Effector memory CD4-positive, alpha-beta T cell (primary cell): ENCODE results near the gene PPP2R1B.

Experiments used
- DNase-seq, 3 donors: peaks; one replicate each; pipeline ENCODE4 v3.0.0-alpha.2; 2020
- H3K27ac ChIP-seq: 2 replicates; pipeline ENCODE4 v1.7.0; 2013; ENCODE audit warnings: mild to moderate bottlenecking, low read length, moderate library complexity; ENCODE audit not compliant: insufficient read depth, poor library complexity, severe bottlenecking
- H3K27me3 ChIP-seq: replicated peaks from 2 replicates; pipeline ENCODE4 v1.7.0; 2013; ENCODE audit warnings: mild to moderate bottlenecking, low read length; ENCODE audit not compliant: insufficient read depth, control insufficient read depth, poor library complexity, severe bottlenecking
- H3K36me3 ChIP-seq: 2 replicates; pipeline ENCODE4 v1.7.0; 2013; ENCODE audit warnings: mild to moderate bottlenecking, low read length, moderate library complexity; ENCODE audit not compliant: control insufficient read depth, insufficient read depth
- H3K4me1 ChIP-seq: 2 replicates; pipeline ENCODE4 v1.7.0; 2013; ENCODE audit warnings: low read length, mild to moderate bottlenecking; ENCODE audit not compliant: control insufficient read depth, insufficient read depth, poor library complexity, severe bottlenecking
- H3K4me3 ChIP-seq: 2 replicates; pipeline ENCODE4 v1.7.0; 2013; ENCODE audit warnings: low read length, low read depth, mild to moderate bottlenecking; ENCODE audit not compliant: insufficient read depth, poor library complexity, severe bottlenecking
- H3K9me3 ChIP-seq: 2 replicates; pipeline ENCODE4 v1.7.0; 2013; ENCODE audit warnings: mild to moderate bottlenecking, low read length, moderate library complexity; ENCODE audit not compliant: control insufficient read depth

Gene PPP2R1B

DNA sequence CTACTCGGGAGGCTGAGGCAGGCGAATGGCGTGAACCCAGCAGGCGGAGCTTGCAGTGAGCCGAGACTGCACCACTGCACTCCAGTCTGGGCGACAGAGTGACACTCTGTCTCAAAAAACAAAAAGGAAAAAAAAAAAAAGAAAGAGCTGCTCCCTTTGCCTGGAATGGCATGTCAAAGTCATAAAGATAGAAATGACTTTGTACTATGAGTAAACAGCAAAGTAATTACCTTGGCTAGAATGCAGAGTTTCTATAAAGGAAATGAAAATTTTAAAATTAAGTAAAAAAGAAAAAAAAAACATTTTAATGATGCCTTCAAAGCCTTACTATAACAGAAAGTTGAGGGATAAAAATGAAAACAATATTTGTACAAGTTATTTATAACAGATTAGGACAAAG lies 10.1 kb downstream of the PPP2R1B start:
- H3K9me3 ChIP-seq: no peaks in the 10 kb centered on the region

GRCh38 chr11:111749646-111750045 lies 16.5 kb downstream of the PPP2R1B start:
- H3K27ac ChIP-seq: no peak overlapping the region
- no peak overlapping the region for H3K4me3 ChIP-seq
- H3K36me3 ChIP-seq: peaks cover 61% of the 10 kb centered on the region
- no peak for DNase-seq
- no peaks in the 10 kb centered on the region for H3K4me1 ChIP-seq
- H3K27me3 ChIP-seq: no peaks in the 10 kb centered on the region
- no peaks in the 10 kb centered on the region for H3K9me3 ChIP-seq

More for the DNA sequence above, 10.1 kb downstream of the PPP2R1B start:
- no peak overlapping the region for H3K4me3 ChIP-seq
- DNase-seq: no peak
- no peak overlapping the region for H3K27ac ChIP-seq
- H3K36me3 ChIP-seq: peaks cover 56% of the 10 kb centered on the region
- H3K27me3 ChIP-seq: no peaks in the 10 kb centered on the region
- H3K4me1 ChIP-seq: no peaks in the 10 kb centered on the region

DNA sequence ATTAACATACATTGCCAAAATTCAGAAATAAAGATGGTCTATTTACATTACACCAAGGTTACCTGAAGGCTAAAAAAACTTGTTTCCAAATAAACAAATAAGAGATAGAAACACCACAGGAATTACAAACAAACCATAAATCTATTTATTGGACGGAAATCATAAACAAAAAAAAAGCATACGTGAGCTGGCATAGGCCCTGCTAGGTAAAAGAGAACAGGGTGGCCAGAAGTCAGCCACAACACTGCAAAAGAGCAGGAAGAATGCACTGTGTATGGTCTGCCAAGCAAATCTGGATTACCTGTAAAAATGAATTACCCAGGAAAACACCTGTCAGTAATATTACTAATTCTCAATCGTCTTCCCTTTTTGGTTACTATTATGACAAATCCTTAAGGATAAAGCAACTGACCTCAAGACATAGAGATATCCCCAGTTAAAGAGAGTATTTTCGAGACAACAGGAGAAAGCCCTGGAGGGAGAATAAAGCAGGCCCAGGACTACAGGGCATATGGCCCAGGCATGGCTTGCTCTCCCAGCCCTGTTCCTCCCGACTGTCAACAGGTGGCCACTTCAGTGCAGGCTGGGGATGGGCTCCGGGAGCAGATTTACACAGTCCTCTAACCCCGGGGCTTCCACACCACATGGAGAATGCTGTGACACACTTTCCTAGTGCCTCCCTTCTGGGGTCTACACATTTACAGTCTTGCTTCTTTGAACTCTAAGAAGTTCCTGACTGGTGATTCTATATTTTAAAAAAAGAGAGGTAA lies 18.0 kb downstream of the PPP2R1B start:
- Histone ChIP-seq H3K9me3 (no peaks in the 10 kb centered on the region), H3K27me3 (no peaks in the 10 kb centered on the region), H3K27ac (no peak overlapping the region), H3K4me1 (no peaks in the 10 kb centered on the region), H3K36me3 (peaks cover 59% of the 10 kb centered on the region), H3K4me3 (no peak overlapping the region)
- no peak for DNase-seq

DNA sequence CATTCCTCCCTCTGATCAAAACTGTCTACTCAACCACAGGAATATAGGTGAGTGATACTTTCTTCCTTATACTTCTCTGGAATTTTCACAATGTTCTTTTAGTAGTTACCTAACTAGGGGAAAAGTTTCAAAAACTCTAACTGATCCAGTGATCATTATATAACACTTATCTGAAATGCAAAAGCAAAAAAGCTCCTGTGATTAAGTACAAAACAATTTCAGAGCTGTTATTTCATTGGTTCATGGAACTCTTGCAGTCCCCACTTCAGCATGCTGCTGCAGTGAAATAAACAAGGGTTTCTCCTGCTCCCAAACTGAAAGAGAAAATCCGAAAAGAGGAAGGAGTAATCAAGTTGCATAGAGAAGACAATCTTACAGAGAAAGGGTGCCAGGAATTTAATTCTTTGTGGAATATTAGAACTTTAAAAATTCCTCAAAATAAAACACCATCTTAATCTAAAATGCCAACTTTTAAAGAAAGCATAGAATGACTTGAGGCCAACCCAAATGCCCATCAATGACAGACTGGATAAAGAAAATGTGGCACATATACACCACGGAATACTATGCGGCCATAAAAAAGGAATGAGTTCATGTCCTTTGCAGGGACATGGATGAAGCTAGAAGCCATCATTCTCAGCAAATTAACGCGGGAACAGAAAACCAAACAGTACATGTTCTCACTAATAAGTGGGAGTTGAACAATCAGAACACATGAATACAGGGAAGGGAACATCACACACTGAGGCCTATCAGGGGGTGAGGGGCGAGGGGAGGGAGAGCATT lies 20.3 kb downstream of the PPP2R1B start:
- Histone ChIP-seq H3K36me3 (peaks cover 65% of the 10 kb centered on the region), H3K27ac (no peak overlapping the region)

DNA sequence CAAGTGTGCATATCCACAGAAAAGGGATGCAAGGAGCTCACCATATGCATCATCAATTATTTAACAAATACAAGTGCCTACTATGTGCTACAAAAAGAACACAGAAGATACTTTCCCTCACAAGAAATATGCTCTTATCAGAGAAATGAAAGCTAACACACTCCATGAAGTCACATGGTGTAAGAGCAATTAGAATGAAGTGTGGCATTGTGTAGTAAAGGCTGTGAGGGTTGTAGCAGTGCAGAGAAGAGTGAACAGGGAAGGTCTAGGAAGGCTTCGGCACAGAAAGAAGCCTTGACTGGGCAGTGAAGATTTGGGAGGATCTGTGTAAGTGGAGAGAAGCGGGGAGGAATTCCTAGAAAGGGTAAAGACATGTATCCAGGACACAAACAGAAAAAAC lies 22.5 kb downstream of the PPP2R1B start:
- Histone ChIP-seq H3K9me3 (no peaks in the 10 kb centered on the region), H3K27ac (no peak overlapping the region), H3K4me3 (no peak overlapping the region), H3K27me3 (no peaks in the 10 kb centered on the region), H3K4me1 (no peaks in the 10 kb centered on the region), H3K36me3 (peaks cover 61% of the 10 kb centered on the region)
- no peak for DNase-seq

More for the DNA sequence above, 20.3 kb downstream of the PPP2R1B start:
- no peak for DNase-seq
- H3K9me3 ChIP-seq: no peaks in the 10 kb centered on the region
- no peaks in the 10 kb centered on the region for H3K27me3 ChIP-seq
- no peak overlapping the region for H3K4me3 ChIP-seq
- no peaks in the 10 kb centered on the region for H3K4me1 ChIP-seq

DNA sequence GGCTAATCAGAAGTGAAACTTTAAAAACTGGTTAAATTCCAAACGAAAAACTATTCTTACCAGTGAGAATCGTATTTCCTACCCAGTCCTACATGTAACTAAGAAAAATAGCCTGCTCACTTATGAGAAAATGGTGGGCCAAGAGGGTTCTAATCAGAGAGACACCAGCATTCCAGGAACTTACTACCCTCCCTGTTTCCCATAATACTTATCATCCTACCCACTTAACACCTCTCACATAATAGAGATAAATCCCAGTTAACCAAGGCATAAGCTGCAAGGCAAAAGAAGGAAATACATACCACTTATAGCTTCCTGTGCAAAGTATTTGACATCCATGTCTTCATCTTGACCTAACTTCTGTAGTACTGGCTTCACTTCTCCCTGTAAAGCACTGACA lies 24.4 kb downstream of the PPP2R1B start:
- Histone ChIP-seq H3K27ac (no peak overlapping the region), H3K4me1 (no peaks in the 10 kb centered on the region), H3K4me3 (no peak overlapping the region), H3K9me3 (no peaks in the 10 kb centered on the region), H3K27me3 (no peaks in the 10 kb centered on the region), H3K36me3 (peaks cover 42% of the 10 kb centered on the region)
- DNase-seq: no peak

GRCh38 chr11:111739299-111739698 lies 26.9 kb downstream of the PPP2R1B start:
- Histone ChIP-seq H3K4me1 (no peaks in the 10 kb centered on the region), H3K4me3 (no peak overlapping the region), H3K27ac (no peak overlapping the region), H3K36me3 (peaks cover 28% of the 10 kb centered on the region), H3K9me3 (no peaks in the 10 kb centered on the region), H3K27me3 (no peaks in the 10 kb centered on the region)
- no peak for DNase-seq

GRCh38 chr11:111737444-111738210 lies 28.6 kb downstream of the PPP2R1B start:
- DNase-seq: no peak
- no peaks in the 10 kb centered on the region for H3K9me3 ChIP-seq
- H3K27me3 ChIP-seq: no peaks in the 10 kb centered on the region
- peaks cover 20% of the 10 kb centered on the region for H3K36me3 ChIP-seq
- H3K27ac ChIP-seq: no peak overlapping the region
- H3K4me1 ChIP-seq: no peaks in the 10 kb centered on the region
- H3K4me3 ChIP-seq: no peak overlapping the region

GRCh38 chr11:111736621-111737443 lies 29.4 kb downstream of the PPP2R1B start:
- peaks cover 13% of the 10 kb centered on the region for H3K36me3 ChIP-seq
- no peak for DNase-seq
- H3K27ac ChIP-seq: no peak overlapping the region
- H3K27me3 ChIP-seq: no peaks in the 10 kb centered on the region
- H3K4me3 ChIP-seq: no peak overlapping the region
- no peaks in the 10 kb centered on the region for H3K9me3 ChIP-seq
- H3K4me1 ChIP-seq: no peaks in the 10 kb centered on the region
